ENCODE measurements around the gene OR52N4.

OR52N4 gene

DNA sequence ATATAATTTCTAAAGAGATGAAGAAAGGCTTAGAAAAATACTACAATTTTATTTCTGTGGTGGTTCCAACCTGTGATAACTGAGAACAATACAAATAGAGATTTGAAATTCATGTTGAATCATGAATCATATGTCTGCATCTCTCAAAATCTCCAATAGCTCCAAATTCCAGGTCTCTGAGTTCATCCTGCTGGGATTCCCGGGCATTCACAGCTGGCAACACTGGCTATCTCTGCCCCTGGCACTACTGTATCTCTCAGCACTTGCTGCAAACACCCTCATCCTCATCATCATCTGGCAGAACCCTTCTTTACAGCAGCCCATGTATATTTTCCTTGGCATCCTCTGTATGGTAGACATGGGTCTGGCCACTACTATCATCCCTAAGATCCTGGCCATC, 17.6 kb upstream of the OR52N4 start, which contains the start of gene OR56B1:
Gene OR56B1 (plus strand): TSS at position 53 of the 400 bp plus-strand sequence. CDS start 69 bp downstream, at position 122.
- Histone ChIP-seq H3K27ac (replicated peaks) (no peak within 1 kb of the TSS), H3K4me3 (replicated peaks; ENCODE audit: insufficient read depth, low read length) (no peak within 1 kb of the TSS), H3K27me3 (ENCODE audit: insufficient read depth, poor library complexity, severe bottlenecking) (no peaks in the 10 kb centered on the region)
- DNase-seq (ENCODE audit: low read depth in 1 of 2, low spot score in 1 of 2), result no peak
- no peak for TF ChIP-seq POLR2AphosphoS5 (IDR thresholded peaks at IDR 0.05; ENCODE audit: low read depth)
- TF ChIP-seq, protein P1, sequence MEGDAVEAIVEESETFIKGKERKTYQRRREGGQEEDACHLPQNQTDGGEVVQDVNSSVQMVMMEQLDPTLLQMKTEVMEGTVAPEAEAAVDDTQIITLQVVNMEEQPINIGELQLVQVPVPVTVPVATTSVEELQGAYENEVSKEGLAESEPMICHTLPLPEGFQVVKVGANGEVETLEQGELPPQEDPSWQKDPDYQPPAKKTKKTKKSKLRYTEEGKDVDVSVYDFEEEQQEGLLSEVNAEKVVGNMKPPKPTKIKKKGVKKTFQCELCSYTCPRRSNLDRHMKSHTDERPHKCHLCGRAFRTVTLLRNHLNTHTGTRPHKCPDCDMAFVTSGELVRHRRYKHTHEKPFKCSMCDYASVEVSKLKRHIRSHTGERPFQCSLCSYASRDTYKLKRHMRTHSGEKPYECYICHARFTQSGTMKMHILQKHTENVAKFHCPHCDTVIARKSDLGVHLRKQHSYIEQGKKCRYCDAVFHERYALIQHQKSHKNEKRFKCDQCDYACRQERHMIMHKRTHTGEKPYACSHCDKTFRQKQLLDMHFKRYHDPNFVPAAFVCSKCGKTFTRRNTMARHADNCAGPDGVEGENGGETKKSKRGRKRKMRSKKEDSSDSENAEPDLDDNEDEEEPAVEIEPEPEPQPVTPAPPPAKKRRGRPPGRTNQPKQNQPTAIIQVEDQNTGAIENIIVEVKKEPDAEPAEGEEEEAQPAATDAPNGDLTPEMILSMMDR (IDR thresholded peaks at IDR 0.05; ENCODE audit: insufficient read depth, low read length), result no peak
- TF ChIP-seq GABPA (IDR thresholded peaks at IDR 0.05; ENCODE audit: low read depth), result no peak
- TF ChIP-seq SPI1 (IDR thresholded peaks at IDR 0.05; ENCODE audit: borderline replicate concordance, low read depth), result no peak
- TF ChIP-seq, protein P2, sequence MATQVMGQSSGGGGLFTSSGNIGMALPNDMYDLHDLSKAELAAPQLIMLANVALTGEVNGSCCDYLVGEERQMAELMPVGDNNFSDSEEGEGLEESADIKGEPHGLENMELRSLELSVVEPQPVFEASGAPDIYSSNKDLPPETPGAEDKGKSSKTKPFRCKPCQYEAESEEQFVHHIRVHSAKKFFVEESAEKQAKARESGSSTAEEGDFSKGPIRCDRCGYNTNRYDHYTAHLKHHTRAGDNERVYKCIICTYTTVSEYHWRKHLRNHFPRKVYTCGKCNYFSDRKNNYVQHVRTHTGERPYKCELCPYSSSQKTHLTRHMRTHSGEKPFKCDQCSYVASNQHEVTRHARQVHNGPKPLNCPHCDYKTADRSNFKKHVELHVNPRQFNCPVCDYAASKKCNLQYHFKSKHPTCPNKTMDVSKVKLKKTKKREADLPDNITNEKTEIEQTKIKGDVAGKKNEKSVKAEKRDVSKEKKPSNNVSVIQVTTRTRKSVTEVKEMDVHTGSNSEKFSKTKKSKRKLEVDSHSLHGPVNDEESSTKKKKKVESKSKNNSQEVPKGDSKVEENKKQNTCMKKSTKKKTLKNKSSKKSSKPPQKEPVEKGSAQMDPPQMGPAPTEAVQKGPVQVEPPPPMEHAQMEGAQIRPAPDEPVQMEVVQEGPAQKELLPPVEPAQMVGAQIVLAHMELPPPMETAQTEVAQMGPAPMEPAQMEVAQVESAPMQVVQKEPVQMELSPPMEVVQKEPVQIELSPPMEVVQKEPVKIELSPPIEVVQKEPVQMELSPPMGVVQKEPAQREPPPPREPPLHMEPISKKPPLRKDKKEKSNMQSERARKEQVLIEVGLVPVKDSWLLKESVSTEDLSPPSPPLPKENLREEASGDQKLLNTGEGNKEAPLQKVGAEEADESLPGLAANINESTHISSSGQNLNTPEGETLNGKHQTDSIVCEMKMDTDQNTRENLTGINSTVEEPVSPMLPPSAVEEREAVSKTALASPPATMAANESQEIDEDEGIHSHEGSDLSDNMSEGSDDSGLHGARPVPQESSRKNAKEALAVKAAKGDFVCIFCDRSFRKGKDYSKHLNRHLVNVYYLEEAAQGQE (IDR thresholded peaks at IDR 0.05; ENCODE audit: insufficient replicate concordance, low read depth), result no peak

DNA sequence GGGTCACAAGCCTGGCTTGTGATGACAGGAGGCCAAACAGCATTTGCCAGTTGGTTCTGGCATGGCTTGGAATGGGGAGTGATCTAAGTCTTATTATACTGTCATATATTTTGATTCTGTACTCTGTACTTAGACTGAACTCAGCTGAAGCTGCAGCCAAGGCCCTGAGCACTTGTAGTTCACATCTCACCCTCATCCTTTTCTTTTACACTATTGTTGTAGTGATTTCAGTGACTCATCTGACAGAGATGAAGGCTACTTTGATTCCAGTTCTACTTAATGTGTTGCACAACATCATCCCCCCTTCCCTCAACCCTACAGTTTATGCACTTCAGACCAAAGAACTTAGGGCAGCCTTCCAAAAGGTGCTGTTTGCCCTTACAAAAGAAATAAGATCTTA, 17.0 kb upstream of the OR52N4 start:
- Histone ChIP-seq H3K27me3 (ENCODE audit: insufficient read depth, poor library complexity, severe bottlenecking) (no peaks in the 10 kb centered on the region), H3K4me3 (replicated peaks; ENCODE audit: insufficient read depth, low read length) (no peak overlapping the region), H3K27ac (replicated peaks) (no peak overlapping the region)
- no peak for TF ChIP-seq GABPA (IDR thresholded peaks at IDR 0.05; ENCODE audit: low read depth)
- TF ChIP-seq SPI1 (IDR thresholded peaks at IDR 0.05; ENCODE audit: borderline replicate concordance, low read depth), result no peak
- TF ChIP-seq, protein P1 (IDR thresholded peaks at IDR 0.05; ENCODE audit: insufficient read depth, low read length), result no peak
- TF ChIP-seq POLR2AphosphoS5 (IDR thresholded peaks at IDR 0.05; ENCODE audit: low read depth), result no peak
- TF ChIP-seq, protein P2 (IDR thresholded peaks at IDR 0.05; ENCODE audit: insufficient replicate concordance, low read depth), result no peak
- DNase-seq (ENCODE audit: low read depth in 1 of 2, low spot score in 1 of 2), result no peak

DNA sequence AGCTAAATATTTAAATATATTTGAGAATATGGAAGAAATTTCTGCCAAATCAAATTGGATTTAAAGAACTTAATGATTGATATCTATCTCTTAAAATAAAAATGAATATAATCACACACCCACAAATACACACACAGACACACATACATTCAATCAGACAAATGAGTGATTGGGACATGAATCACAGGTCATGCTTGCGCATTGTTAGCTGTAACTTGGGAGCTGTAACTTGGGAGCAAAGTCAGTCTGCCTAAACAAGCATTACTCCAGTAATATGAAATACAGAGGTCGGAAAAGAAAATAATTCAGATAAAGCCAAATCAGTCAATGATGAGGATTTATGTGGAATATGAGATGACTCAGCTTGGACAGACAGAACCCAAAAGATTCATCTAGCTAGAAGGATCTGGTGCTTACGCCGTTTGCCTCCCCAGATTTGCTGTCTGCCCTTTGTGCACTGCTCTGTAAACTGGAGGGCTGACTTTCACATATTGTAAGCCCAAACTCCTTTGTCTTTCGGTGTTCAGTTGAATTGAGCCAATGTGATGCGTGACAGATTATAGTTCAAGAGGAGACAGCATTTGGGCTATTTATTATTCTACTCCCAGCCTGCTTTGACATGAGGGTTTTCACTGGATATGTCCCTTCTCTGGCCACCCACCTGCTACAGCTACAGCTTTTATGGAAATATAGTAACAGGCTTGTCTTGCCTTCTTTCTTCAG, 16.2 kb upstream of the OR52N4 start:
- TF ChIP-seq GABPA (IDR thresholded peaks at IDR 0.05; ENCODE audit: low read depth) (no peak), SPI1 (IDR thresholded peaks at IDR 0.05; ENCODE audit: borderline replicate concordance, low read depth) (no peak)

DNA sequence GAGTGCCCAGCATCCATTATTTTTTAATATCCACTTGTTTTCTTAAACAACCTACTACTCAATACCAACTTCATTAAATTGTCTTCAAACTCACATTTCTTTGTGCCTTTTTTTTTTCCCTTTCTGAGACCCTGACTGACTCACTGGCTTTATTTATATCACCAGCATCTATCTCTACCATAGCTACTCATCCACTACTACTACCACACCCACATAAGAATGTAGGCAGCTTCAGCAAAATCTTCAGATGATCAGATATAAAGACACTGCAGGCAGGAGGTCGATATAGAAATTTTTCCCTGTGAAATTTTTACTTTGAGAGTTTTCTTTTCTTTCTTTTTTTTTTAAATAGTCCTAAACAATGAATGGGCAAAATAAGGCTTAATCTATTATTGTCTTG, 15.6 kb upstream of the OR52N4 start:
- no peak for DNase-seq (ENCODE audit: low read depth in 1 of 2, low spot score in 1 of 2)
- Histone ChIP-seq H3K4me3 (replicated peaks; ENCODE audit: insufficient read depth, low read length) (no peak overlapping the region), H3K27me3 (ENCODE audit: insufficient read depth, poor library complexity, severe bottlenecking) (no peaks in the 10 kb centered on the region), H3K27ac (replicated peaks) (no peak overlapping the region)
- TF ChIP-seq, protein P2 (IDR thresholded peaks at IDR 0.05; ENCODE audit: insufficient replicate concordance, low read depth), result no peak
- TF ChIP-seq, protein P1 (IDR thresholded peaks at IDR 0.05; ENCODE audit: insufficient read depth, low read length), result no peak
- TF ChIP-seq GABPA (IDR thresholded peaks at IDR 0.05; ENCODE audit: low read depth), result no peak

More for the DNA sequence above, 16.2 kb upstream of the OR52N4 start:
- no peak overlapping the region for H3K27ac ChIP-seq (replicated peaks)
- H3K4me3 ChIP-seq (replicated peaks; ENCODE audit: insufficient read depth, low read length), result no peak overlapping the region
- no peaks in the 10 kb centered on the region for H3K27me3 ChIP-seq (ENCODE audit: insufficient read depth, poor library complexity, severe bottlenecking)
- DNase-seq (ENCODE audit: low read depth in 1 of 2, low spot score in 1 of 2), result no peak

Measured in HL-60 (cell line).